ENCODE results near the gene KREMEN1. TPM values are rescaled to one million over a fixed set of nuclear protein-coding genes. Genes with fewer than 3 reads are reported as not detected.

Gene KREMEN1
- total RNA-seq, 1 experiment from 2014 or later: 2.2 TPM

GRCh38 chr22:29106839-29107238 lies 34.0 kb downstream of the KREMEN1 start:
- TF ChIP-seq, protein P1, sequence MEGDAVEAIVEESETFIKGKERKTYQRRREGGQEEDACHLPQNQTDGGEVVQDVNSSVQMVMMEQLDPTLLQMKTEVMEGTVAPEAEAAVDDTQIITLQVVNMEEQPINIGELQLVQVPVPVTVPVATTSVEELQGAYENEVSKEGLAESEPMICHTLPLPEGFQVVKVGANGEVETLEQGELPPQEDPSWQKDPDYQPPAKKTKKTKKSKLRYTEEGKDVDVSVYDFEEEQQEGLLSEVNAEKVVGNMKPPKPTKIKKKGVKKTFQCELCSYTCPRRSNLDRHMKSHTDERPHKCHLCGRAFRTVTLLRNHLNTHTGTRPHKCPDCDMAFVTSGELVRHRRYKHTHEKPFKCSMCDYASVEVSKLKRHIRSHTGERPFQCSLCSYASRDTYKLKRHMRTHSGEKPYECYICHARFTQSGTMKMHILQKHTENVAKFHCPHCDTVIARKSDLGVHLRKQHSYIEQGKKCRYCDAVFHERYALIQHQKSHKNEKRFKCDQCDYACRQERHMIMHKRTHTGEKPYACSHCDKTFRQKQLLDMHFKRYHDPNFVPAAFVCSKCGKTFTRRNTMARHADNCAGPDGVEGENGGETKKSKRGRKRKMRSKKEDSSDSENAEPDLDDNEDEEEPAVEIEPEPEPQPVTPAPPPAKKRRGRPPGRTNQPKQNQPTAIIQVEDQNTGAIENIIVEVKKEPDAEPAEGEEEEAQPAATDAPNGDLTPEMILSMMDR (IDR thresholded peaks at IDR 0.05): no peak
- TF ChIP-seq TCF7L2 (IDR thresholded peaks at IDR 0.05; ENCODE audit: low read depth, low read length) (no peak), REST (IDR thresholded peaks at IDR 0.05; ENCODE audit: insufficient read depth in 1 of 2, low read depth in 2 of 2, low read length in 1 of 2) (no peak), POLR2AphosphoS5 (IDR thresholded peaks at IDR 0.05; ENCODE audit: low read depth, low read length) (no peak), SIN3A (IDR thresholded peaks at IDR 0.05; ENCODE audit: borderline replicate concordance, insufficient read depth, low read depth, low read length) (no peak)
- no peak for DNase-seq (ENCODE audit: low read depth, low spot score)
- no peak for ATAC-seq
- no peak overlapping the region for H3K27ac ChIP-seq (ENCODE audit: low read length)
- in situ Hi-C loops (cut with HindIII; ENCODE audit: low pct_unique_long_range_greater_than_20kb, low sequenced_read_pairs) (no loop called here), intact Hi-C loops (cut with micrococcal nuclease; ENCODE audit: unreplicated experiment) (no loop called here)
- no peak overlapping the region for H3K4me3 ChIP-seq (ENCODE audit: low read depth in 2 of 2, low read length in 2 of 2)
- ChIA-PET POLR2A (no interaction called here), CTCF (no interaction called here)
- H3K4me1 ChIP-seq (ENCODE audit: control insufficient read depth, insufficient read depth, low read length): no peaks in the 10 kb centered on the region
- no TSS peak for BruUV-seq (replicated peaks)
- no peaks in the 10 kb centered on the region for H3K9me3 ChIP-seq (ENCODE audit: control insufficient read depth, insufficient read depth, low read depth, low read length)
- H3K36me3 ChIP-seq (ENCODE audit: control insufficient read depth, insufficient read depth, low read length): no peaks in the 10 kb centered on the region
- H3K27me3 ChIP-seq (ENCODE audit: control insufficient read depth, insufficient read depth, low read length): no peaks in the 10 kb centered on the region

DNA sequence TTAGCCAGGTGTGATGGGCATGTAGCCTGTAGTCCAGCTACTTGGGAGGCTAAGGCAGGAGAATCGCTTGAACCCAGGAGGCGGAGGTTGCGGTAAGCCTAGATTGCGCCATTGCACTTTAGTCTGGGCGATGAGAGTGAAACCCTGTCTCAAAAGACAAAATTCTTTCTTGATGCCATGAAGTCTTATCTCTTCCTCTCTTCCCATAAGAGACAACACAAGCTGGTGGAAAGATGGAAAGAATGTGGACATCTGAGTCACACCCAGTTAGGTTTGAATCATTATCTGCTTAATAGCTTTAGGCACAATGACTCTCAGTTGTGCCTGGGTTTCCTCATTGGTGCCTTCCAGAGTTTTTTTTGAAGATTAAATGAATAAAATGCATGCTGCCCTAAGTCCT lies 35.3 kb downstream of the KREMEN1 start:
- intact Hi-C loops (cut with micrococcal nuclease; ENCODE audit: unreplicated experiment) (no loop called here), in situ Hi-C loops (cut with HindIII; ENCODE audit: low pct_unique_long_range_greater_than_20kb, low sequenced_read_pairs) (no loop called here)
- H3K9me3 ChIP-seq (ENCODE audit: control insufficient read depth, insufficient read depth, low read depth, low read length): no peaks in the 10 kb centered on the region
- ATAC-seq (no peak), DNase-seq (ENCODE audit: low read depth, low spot score) (no peak)
- no peak overlapping the region for H3K27ac ChIP-seq (ENCODE audit: low read length)
- TF ChIP-seq POLR2AphosphoS5 (IDR thresholded peaks at IDR 0.05; ENCODE audit: low read depth, low read length): no peak
- no peak for TF ChIP-seq SIN3A (IDR thresholded peaks at IDR 0.05; ENCODE audit: borderline replicate concordance, insufficient read depth, low read depth, low read length)
- TF ChIP-seq TCF7L2 (IDR thresholded peaks at IDR 0.05; ENCODE audit: low read depth, low read length): no peak
- TF ChIP-seq REST (IDR thresholded peaks at IDR 0.05; ENCODE audit: insufficient read depth in 1 of 2, low read depth in 2 of 2, low read length in 1 of 2): no peak
- TF ChIP-seq, protein P1 (IDR thresholded peaks at IDR 0.05): no peak
- H3K4me1 ChIP-seq (ENCODE audit: control insufficient read depth, insufficient read depth, low read length): no peaks in the 10 kb centered on the region
- POLR2A ChIA-PET: interaction anchor here (0.6 kb wide), 1 partner anchor 473 kb away, joined by 4 read pairs; no protein-coding TSS in a partner anchor
- no peaks in the 10 kb centered on the region for H3K27me3 ChIP-seq (ENCODE audit: control insufficient read depth, insufficient read depth, low read length)
- BruUV-seq (replicated peaks): no TSS peak
- no peak overlapping the region for H3K4me3 ChIP-seq (ENCODE audit: low read depth in 2 of 2, low read length in 2 of 2)
- no peaks in the 10 kb centered on the region for H3K36me3 ChIP-seq (ENCODE audit: control insufficient read depth, insufficient read depth, low read length)
- CTCF ChIA-PET: no interaction called here
